SK-N-SH (cell line): ENCODE measurements around the gene FAM20C. TPM values are rescaled to one million over a fixed set of nuclear protein-coding genes. Genes with fewer than 3 reads are reported as not detected.

Experiments used
- CTCF ChIA-PET: fragments of 300-600, 350-600 bp; formaldehyde crosslinking; extraction: SDS; loops from one replicate; lab custom pipeline; 2021; lab: Yijun Ruan, JAX
- POLR2A ChIA-PET: fragments of 350-600 bp; sonication (Branson Sonifier 250); formaldehyde crosslinking; extraction: SDS; loops from one replicate; lab custom pipeline; 2020; ENCODE audit warnings: antibody characterized with exemption, inconsistent platforms; lab: Yijun Ruan, JAX
- DNase-seq: peaks from one replicate; pipeline ENCODE4 v3.0.0; 2012
- H2AFZ ChIP-seq: fragments of 200-600 bp; sonication (generic); 2 replicates; pipeline ENCODE4 v1.8.1; 2016; ENCODE audit warnings: antibody characterized with exemption, mild to moderate bottlenecking, low read depth
- H3F3A ChIP-seq: fragments of 200-600 bp; sonication (generic); replicated peaks from 2 replicates; pipeline ENCODE3; 2016; ENCODE audit warnings: antibody characterized with exemption, mild to moderate bottlenecking; ENCODE audit not compliant: insufficient read depth
- H3K27ac ChIP-seq, 2 experiments: fragments of 200-500 bp in 1 of 2; fragments of 200-600 bp in 1 of 2; sonication (Bioruptor generic) in 1 of 2; sonication (generic), shearing (Covaris generic) in 1 of 2; 2 replicates each; pipeline versions ENCODE4 v1.5.1 to v1.6.1; 2014 to 2016; ENCODE audit warnings: low read depth in 2 of 2, inconsistent platforms in 1 of 2, low read length in 1 of 2, mild to moderate bottlenecking in 1 of 2, mixed read lengths in 1 of 2
- H3K27me3 ChIP-seq: fragments of 200-600 bp; sonication (generic), shearing (Covaris generic); 2 replicates; pipeline ENCODE4 v1.6.1; 2016; ENCODE audit warnings: mixed run types; ENCODE audit not compliant: insufficient read depth
- H3K36me3 ChIP-seq, 2 experiments: fragments of 200-500 bp in 1 of 2; fragments of 200-600 bp in 1 of 2; sonication (Bioruptor generic) in 1 of 2; sonication (generic) in 1 of 2; replicated peaks in 1 of 2; 2 replicates each; pipeline versions ENCODE3 to v1.5.1; 2014 to 2016; ENCODE audit warnings: low read length in 1 of 2, mild to moderate bottlenecking in 1 of 2; ENCODE audit not compliant: insufficient read depth in 2 of 2, control insufficient read depth in 1 of 2
- H3K4me1 ChIP-seq, 2 experiments: fragments of 200-500 bp in 1 of 2; fragments of 200-600 bp in 1 of 2; sonication (Bioruptor generic) in 1 of 2; sonication (generic), shearing (Covaris generic) in 1 of 2; 2 replicates each; pipeline versions ENCODE4 v1.5.1 to v1.6.1; 2014 to 2016; ENCODE audit warnings: low read depth in 1 of 2, low read length in 1 of 2, mixed run types in 1 of 2; ENCODE audit not compliant: insufficient read depth in 2 of 2, control insufficient read depth in 1 of 2
- H3K4me2 ChIP-seq: fragments of 200-600 bp; sonication (generic), shearing (Covaris generic); 2 replicates; pipeline ENCODE4 v1.6.1; 2017; ENCODE audit warnings: mixed run types
- H3K4me3 ChIP-seq, 2 experiments: fragments of 200-500 bp in 1 of 2; fragments of 200-600 bp in 1 of 2; sonication (Bioruptor generic) in 1 of 2; sonication (generic), shearing (Covaris generic) in 1 of 2; 2 replicates each; pipeline versions ENCODE4 v1.5.1 to v1.8.1; 2014 to 2016; ENCODE audit warnings: low read depth in 2 of 2, inconsistent platforms in 1 of 2, low read length in 1 of 2, mild to moderate bottlenecking in 1 of 2, mixed read lengths in 1 of 2, moderate library complexity in 1 of 2
- H3K79me2 ChIP-seq: fragments of 200-600 bp; sonication (generic); 2 replicates; pipeline ENCODE4 v1.8.1; 2017; ENCODE audit warnings: mild to moderate bottlenecking; ENCODE audit not compliant: insufficient read depth
- H3K9ac ChIP-seq: fragments of 200-600 bp; sonication (generic); 2 replicates; pipeline ENCODE4 v1.6.1; 2017; ENCODE audit warnings: mixed run types
- H3K9me2 ChIP-seq: fragments of 200-600 bp; sonication (generic); 2 replicates; pipeline ENCODE4 v1.6.1; 2017; ENCODE audit warnings: mixed run types
- H3K9me3 ChIP-seq: fragments of 200-600 bp; sonication (generic); 2 replicates; pipeline ENCODE4 v1.6.1; 2017; ENCODE audit warnings: mixed run types, mild to moderate bottlenecking, moderate library complexity
- H4K20me1 ChIP-seq: fragments of 200-600 bp; sonication (generic); 2 replicates; pipeline ENCODE4 v1.6.1; 2017; ENCODE audit warnings: mild to moderate bottlenecking, mixed run types; ENCODE audit not compliant: insufficient read depth
- CHD2 ChIP-seq: fragments of 150-350 bp; IDR thresholded peaks from 2 replicates; pipeline ENCODE4 v1.6.1; 2018; ENCODE audit warnings: low read length; ENCODE audit not compliant: partially characterized antibody
- ELF1 ChIP-seq: IDR thresholded peaks from 2 replicates; pipeline ENCODE4 v1.4.0; 2012
- FOXJ3 ChIP-seq: sonication (generic); formaldehyde crosslinking; IDR thresholded peaks from 2 replicates; pipeline ENCODE4 v1.5.1; 2020; ENCODE audit warnings: mild to moderate bottlenecking, missing genetic modification reagents
- FOXM1 ChIP-seq: IDR thresholded peaks from 2 replicates; pipeline ENCODE4 v1.4.0; 2012; ENCODE audit warnings: low read depth, mild to moderate bottlenecking
- GATA2 ChIP-seq: sonication (generic); formaldehyde crosslinking; IDR thresholded peaks from 2 replicates; pipeline ENCODE4 v1.5.0; 2020; ENCODE audit warnings: mild to moderate bottlenecking, missing genetic modification reagents
- JUND ChIP-seq: IDR thresholded peaks from 2 replicates; pipeline ENCODE4 v1.4.0; 2012
- MXI1 ChIP-seq: IDR thresholded peaks from 2 replicates; pipeline ENCODE4 v1.6.1; 2012; ENCODE audit warnings: mild to moderate bottlenecking, low read depth, low read length, improper control_type of control experiment
- NRF1 ChIP-seq: IDR thresholded peaks from 2 replicates; pipeline ENCODE4 v1.6.1; 2012; ENCODE audit warnings: low read depth, mild to moderate bottlenecking, low read length
- POLR2AphosphoS5 ChIP-seq: IDR thresholded peaks from 2 replicates; pipeline ENCODE4 v1.6.1; 2012; ENCODE audit warnings: low read depth, low read length
- RCOR1 ChIP-seq: fragments of 150-350 bp; IDR thresholded peaks from 2 replicates; pipeline ENCODE4 v1.6.1; 2017; ENCODE audit warnings: antibody characterized with exemption, low read length
- RXRA ChIP-seq: IDR thresholded peaks from 2 replicates; pipeline ENCODE4 v1.4.0; 2012; ENCODE audit warnings: low read depth, mild to moderate bottlenecking, borderline replicate concordance
- SIN3A ChIP-seq: IDR thresholded peaks from 2 replicates; pipeline ENCODE4 v1.6.1; 2012; ENCODE audit warnings: low read depth, mild to moderate bottlenecking, low read length, moderate library complexity, borderline replicate concordance
- SMC3 ChIP-seq: IDR thresholded peaks from 2 replicates; pipeline ENCODE4 v1.6.1; 2012; ENCODE audit warnings: low read depth, low read length, improper control_type of control experiment
- TCF12 ChIP-seq: IDR thresholded peaks from 2 replicates; pipeline ENCODE4 v1.4.0; 2012
- TEAD4 ChIP-seq: IDR thresholded peaks from 2 replicates; pipeline ENCODE4 v1.4.0; 2012; ENCODE audit warnings: mild to moderate bottlenecking, borderline replicate concordance; ENCODE audit not compliant: insufficient read depth
- WGBS: methylation state at CpG from one replicate; pipeline ENCODE4 v1.1.6; 2017; ENCODE audit warnings: low lambda C conversion rate; 5-methylcytosine and 5-hydroxymethylcytosine counted together
- polyA plus RNA-seq, 3 experiments: library from polyadenylated mRNA; depleted of rRNA; stranded (reverse); fragments of >200 nt; gene quantifications; 2 replicates each; pipeline ENCODE4 v1.2.3, GENCODE V29; 2012
- TF ChIP-seq, protein P1 (sequence below): fragments of 200-600 bp; sonication (generic); IDR thresholded peaks from 2 replicates; pipeline ENCODE4 v1.6.1; 2017; ENCODE audit warnings: antibody characterized with exemption, mild to moderate bottlenecking, moderate library complexity
- TF ChIP-seq, protein P2 (sequence below): IDR thresholded peaks from 2 replicates; pipeline ENCODE4 v1.4.0; 2012; ENCODE audit warnings: low read depth
- TF ChIP-seq, protein P3 (sequence below): IDR thresholded peaks from 2 replicates; pipeline ENCODE4 v1.4.0; 2012; ENCODE audit warnings: low read depth, borderline replicate concordance
- TF ChIP-seq, protein P4 (sequence below): fragments of 150-350 bp; IDR thresholded peaks from 2 replicates; pipeline ENCODE4 v1.6.1; 2016; ENCODE audit warnings: mild to moderate bottlenecking, low read depth, low read length
- TF ChIP-seq, protein P5 (sequence below): fragments of 150-350 bp; IDR thresholded peaks from 2 replicates; pipeline ENCODE4 v1.6.1; 2017; ENCODE audit warnings: antibody characterized with exemption, low read length, low read depth, borderline replicate concordance
- TF ChIP-seq, protein P6 (sequence below): IDR thresholded peaks from 2 replicates; pipeline ENCODE4 v1.6.1; 2012; ENCODE audit warnings: mild to moderate bottlenecking, low read depth, low read length, moderate library complexity

Gene FAM20C
- polyA plus RNA-seq, 1 of the 3 experiments (the other 2 are of a cell fraction), result 12.7 TPM

DNA sequence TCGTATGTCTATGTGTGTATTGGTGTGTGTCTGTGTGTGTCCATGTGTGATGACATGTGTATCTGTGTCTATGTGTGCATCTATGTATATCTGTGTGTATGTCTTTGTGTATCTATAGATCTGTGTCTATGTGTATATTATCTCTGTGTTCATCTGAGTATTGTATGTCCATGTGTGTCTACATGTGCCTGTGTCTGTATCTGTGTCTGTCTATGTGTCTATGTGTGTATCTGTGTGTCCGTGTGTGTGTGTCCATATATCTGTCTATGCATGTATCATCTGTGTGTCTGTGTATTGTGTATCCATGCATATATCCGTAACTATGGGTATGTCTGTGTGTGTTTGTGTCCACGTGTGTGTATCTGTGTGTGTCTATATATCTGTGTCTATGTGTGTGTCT is 2.7 kb upstream of the FAM20C start:
- no peaks in the 10 kb centered on the region for H3K9me3 ChIP-seq
- H3F3A ChIP-seq, result no peaks in the 10 kb centered on the region
- H3K9me2 ChIP-seq, result no peaks in the 10 kb centered on the region
- H3K4me1 ChIP-seq, result peaks cover 0 to 12% of the 10 kb centered on the region in 2 experiments; a peak in 2 of 4 replicates
- H3K36me3 ChIP-seq, result no peaks in the 10 kb centered on the region
- H2AFZ ChIP-seq, result no peak overlapping the region
- no peak overlapping the region for H3K27ac ChIP-seq
- no peak overlapping the region for H3K9ac ChIP-seq
- no peak for DNase-seq
- no peaks in the 10 kb centered on the region for H3K27me3 ChIP-seq
- no peak overlapping the region for H3K4me3 ChIP-seq
- TF ChIP-seq FOXJ3 (CRISPR knock-in tag) (no peak), JUND (no peak), SMC3 (no peak), FOXM1 (no peak), TEAD4 (no peak), MXI1 (no peak), TCF12 (no peak), POLR2AphosphoS5 (no peak), GATA2 (CRISPR knock-in tag) (no peak), SIN3A (no peak), ELF1 (no peak), RXRA (no peak)
- TF ChIP-seq, protein P1, sequence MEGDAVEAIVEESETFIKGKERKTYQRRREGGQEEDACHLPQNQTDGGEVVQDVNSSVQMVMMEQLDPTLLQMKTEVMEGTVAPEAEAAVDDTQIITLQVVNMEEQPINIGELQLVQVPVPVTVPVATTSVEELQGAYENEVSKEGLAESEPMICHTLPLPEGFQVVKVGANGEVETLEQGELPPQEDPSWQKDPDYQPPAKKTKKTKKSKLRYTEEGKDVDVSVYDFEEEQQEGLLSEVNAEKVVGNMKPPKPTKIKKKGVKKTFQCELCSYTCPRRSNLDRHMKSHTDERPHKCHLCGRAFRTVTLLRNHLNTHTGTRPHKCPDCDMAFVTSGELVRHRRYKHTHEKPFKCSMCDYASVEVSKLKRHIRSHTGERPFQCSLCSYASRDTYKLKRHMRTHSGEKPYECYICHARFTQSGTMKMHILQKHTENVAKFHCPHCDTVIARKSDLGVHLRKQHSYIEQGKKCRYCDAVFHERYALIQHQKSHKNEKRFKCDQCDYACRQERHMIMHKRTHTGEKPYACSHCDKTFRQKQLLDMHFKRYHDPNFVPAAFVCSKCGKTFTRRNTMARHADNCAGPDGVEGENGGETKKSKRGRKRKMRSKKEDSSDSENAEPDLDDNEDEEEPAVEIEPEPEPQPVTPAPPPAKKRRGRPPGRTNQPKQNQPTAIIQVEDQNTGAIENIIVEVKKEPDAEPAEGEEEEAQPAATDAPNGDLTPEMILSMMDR, result no peak
- TF ChIP-seq, protein P2, sequence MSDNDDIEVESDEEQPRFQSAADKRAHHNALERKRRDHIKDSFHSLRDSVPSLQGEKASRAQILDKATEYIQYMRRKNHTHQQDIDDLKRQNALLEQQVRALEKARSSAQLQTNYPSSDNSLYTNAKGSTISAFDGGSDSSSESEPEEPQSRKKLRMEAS, result no peak
- TF ChIP-seq, protein P3, sequence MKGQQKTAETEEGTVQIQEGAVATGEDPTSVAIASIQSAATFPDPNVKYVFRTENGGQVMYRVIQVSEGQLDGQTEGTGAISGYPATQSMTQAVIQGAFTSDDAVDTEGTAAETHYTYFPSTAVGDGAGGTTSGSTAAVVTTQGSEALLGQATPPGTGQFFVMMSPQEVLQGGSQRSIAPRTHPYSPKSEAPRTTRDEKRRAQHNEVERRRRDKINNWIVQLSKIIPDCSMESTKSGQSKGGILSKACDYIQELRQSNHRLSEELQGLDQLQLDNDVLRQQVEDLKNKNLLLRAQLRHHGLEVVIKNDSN, result no peak
- TF ChIP-seq, protein P4, sequence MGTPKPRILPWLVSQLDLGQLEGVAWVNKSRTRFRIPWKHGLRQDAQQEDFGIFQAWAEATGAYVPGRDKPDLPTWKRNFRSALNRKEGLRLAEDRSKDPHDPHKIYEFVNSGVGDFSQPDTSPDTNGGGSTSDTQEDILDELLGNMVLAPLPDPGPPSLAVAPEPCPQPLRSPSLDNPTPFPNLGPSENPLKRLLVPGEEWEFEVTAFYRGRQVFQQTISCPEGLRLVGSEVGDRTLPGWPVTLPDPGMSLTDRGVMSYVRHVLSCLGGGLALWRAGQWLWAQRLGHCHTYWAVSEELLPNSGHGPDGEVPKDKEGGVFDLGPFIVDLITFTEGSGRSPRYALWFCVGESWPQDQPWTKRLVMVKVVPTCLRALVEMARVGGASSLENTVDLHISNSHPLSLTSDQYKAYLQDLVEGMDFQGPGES, result no peak
- H4K20me1 ChIP-seq, result peaks cover 11% of the 10 kb centered on the region
- CTCF ChIA-PET, result no interaction called here
- 54% methylated on average over 4 of the region's 4 CpGs for WGBS
- H3K4me2 ChIP-seq, result no peak overlapping the region
- peaks cover 13% of the 10 kb centered on the region; the same call in 1 of the 2 replicates for H3K79me2 ChIP-seq
- POLR2A ChIA-PET, result no interaction called here

DNA sequence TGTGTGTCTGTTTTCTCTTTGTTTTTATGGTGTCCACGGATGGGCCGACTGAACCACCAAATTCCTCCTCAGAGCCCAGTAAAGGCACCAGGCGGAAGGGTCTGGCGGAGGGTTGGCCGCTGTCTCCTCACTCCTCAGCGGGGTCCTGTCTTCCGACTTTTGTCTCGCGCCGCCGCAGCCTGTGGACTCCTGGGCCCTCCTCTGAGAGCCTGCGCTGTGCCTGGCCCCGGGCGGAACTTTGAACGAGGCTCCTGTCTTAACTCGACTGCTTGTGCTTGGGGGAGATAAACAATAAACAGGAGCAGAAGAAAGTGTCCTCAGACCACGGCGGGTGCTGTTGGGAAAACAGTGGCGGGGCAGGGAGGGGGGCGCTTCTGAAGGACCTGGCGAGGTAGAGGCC is 2.2 kb upstream of the FAM20C start:
- CTCF ChIA-PET, result no interaction called here
- Histone ChIP-seq H3F3A (no peaks in the 10 kb centered on the region), H3K9me3 (no peaks in the 10 kb centered on the region), H3K9ac (no peak overlapping the region), H3K4me3 (no peak overlapping the region), H3K4me2 (no peak overlapping the region), H3K9me2 (no peaks in the 10 kb centered on the region), H3K27me3 (no peaks in the 10 kb centered on the region), H3K36me3 (no peaks in the 10 kb centered on the region), H3K4me1 (peaks cover 0 to 16% of the 10 kb centered on the region in 2 experiments; a peak in 2 of 4 replicates), H2AFZ (no peak overlapping the region), H3K79me2 (peaks cover 17% of the 10 kb centered on the region; the same call in 1 of the 2 replicates), H3K27ac (no peak overlapping the region), H4K20me1 (peaks cover 16% of the 10 kb centered on the region)
- POLR2A ChIA-PET, result no interaction called here
- DNase-seq, result no peak
- WGBS, result 90% methylated on average over 21 of the region's 21 CpGs
- TF ChIP-seq, protein P2, result no peak
- TF ChIP-seq CHD2 (no peak), TCF12 (no peak), ELF1 (no peak), RCOR1 (no peak), NRF1 (no peak)
- TF ChIP-seq, protein P5, sequence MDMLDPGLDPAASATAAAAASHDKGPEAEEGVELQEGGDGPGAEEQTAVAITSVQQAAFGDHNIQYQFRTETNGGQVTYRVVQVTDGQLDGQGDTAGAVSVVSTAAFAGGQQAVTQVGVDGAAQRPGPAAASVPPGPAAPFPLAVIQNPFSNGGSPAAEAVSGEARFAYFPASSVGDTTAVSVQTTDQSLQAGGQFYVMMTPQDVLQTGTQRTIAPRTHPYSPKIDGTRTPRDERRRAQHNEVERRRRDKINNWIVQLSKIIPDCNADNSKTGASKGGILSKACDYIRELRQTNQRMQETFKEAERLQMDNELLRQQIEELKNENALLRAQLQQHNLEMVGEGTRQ, result no peak
- TF ChIP-seq, protein P6, sequence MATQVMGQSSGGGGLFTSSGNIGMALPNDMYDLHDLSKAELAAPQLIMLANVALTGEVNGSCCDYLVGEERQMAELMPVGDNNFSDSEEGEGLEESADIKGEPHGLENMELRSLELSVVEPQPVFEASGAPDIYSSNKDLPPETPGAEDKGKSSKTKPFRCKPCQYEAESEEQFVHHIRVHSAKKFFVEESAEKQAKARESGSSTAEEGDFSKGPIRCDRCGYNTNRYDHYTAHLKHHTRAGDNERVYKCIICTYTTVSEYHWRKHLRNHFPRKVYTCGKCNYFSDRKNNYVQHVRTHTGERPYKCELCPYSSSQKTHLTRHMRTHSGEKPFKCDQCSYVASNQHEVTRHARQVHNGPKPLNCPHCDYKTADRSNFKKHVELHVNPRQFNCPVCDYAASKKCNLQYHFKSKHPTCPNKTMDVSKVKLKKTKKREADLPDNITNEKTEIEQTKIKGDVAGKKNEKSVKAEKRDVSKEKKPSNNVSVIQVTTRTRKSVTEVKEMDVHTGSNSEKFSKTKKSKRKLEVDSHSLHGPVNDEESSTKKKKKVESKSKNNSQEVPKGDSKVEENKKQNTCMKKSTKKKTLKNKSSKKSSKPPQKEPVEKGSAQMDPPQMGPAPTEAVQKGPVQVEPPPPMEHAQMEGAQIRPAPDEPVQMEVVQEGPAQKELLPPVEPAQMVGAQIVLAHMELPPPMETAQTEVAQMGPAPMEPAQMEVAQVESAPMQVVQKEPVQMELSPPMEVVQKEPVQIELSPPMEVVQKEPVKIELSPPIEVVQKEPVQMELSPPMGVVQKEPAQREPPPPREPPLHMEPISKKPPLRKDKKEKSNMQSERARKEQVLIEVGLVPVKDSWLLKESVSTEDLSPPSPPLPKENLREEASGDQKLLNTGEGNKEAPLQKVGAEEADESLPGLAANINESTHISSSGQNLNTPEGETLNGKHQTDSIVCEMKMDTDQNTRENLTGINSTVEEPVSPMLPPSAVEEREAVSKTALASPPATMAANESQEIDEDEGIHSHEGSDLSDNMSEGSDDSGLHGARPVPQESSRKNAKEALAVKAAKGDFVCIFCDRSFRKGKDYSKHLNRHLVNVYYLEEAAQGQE, result no peak
